Lower leg skin (tissue), 4 donors: ENCODE measurements around the gene ATP5ME. TPM values are rescaled to one million over a fixed set of nuclear protein-coding genes. Genes with fewer than 3 reads are reported as not detected.

Source experiments
- DNase-seq, 2 donors: peaks; one replicate each; pipeline ENCODE4 v3.0.0-alpha.2; 2019; ENCODE audit warnings: low spot score in 2 of 2
- H3K4me3 ChIP-seq: fragments of 200-600 bp; sonication (generic); 2 replicates; pipeline ENCODE4 v1.5.1; 2017; ENCODE audit warnings: mild to moderate bottlenecking, low read depth; ENCODE audit not compliant: poor library complexity, severe bottlenecking
- POLR2A ChIP-seq, 2 donors: fragments of 450-650 bp; IDR thresholded peaks; one replicate each; pipeline ENCODE4 v1.6.1; 2016 to 2017; ENCODE audit warnings: antibody characterized with exemption in 2 of 2, mild to moderate bottlenecking in 1 of 2, moderate library complexity in 1 of 2
- WGBS, 2 donors: methylation state at CpG; one replicate each; pipeline ENCODE4 v1.1.5; 2018; 5-methylcytosine and 5-hydroxymethylcytosine counted together
- intact Hi-C: fragments of 100-400 bp; cut with DNase I; formaldehyde crosslinking; loops from one replicate; pipeline ENCODE4 v1.15.0; 2023; ENCODE audit warnings: low total_unique reads
- total RNA-seq, 4 donors: library from RNA; depleted of rRNA; stranded (reverse); fragments of >200 nt; gene quantifications; one replicate each; pipeline ENCODE4 v1.1.0, GENCODE V29; 2016
- TF ChIP-seq, protein P1 (sequence below), 3 donors: fragments of 450-650 bp; IDR thresholded peaks; one replicate each; pipeline ENCODE4 v1.5.1; 2016; ENCODE audit warnings: antibody characterized with exemption in 3 of 3, mild to moderate bottlenecking in 3 of 3, moderate library complexity in 2 of 3

The ATP5ME gene, protein sequence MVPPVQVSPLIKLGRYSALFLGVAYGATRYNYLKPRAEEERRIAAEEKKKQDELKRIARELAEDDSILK
- total RNA-seq = 100 to 1,000 TPM in 3 of 4 donors, 10 to 100 TPM in 1; 38.2 to 172 (median 140) TPM

DNA sequence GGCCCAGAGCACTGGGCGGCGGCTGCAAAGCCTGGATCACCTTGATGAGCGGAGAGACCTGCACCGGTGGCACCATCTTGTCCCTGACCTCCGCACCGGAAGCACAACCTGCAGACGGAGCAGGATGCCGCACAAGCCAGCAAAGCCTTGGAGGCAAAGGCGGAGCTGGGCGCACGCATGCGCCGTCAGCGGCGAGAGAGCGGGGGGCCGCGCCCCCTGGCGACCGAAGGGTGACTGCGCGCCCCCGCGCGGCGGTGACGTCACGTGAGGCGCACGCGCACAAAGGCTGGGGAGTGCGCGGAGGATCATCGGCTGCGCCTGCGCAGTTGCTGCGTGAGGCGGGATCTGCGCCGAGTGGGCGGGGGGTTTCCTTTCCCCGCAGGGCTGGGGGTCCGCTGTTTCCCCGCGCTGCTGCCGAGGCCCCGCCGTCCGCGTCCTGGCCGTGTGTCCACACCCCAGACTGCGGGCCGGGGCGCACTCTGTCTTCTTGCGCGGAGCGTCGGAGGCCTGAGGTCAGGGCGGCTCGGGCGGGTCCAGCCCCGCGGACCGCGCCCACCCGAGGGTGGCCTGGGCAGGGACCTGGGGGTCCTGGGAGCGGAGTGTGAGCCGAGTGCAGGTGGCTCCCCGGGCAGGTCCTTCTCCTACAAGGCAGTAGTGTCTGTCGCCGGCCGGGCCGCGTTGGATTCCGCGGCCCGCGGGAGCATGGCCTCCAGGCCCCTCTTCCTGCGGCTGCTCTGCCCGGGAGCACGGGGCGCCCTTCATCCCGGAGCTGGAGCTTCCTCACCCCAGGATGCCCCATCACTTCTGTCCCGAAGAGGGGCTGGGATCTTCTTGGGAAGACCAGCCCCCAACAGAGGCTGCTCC lies at the start of gene ATP5ME, which contains the start of gene MYL5:
Gene ATP5ME, minus strand, starts transcription at position 105 of the 864 bp plus-strand sequence. Its CDS starts 29 bp downstream, at position 76.
Gene MYL5, plus strand, starts transcription at position 371 of the 864 bp plus-strand sequence. CDS start 3,485 bp downstream, outside the sequence.
- DNase-seq = peak; percentile 95 to 99
- WGBS, 2 donors = 0% methylated on average over 32 to 34 of the region's 84 CpGs
- intact Hi-C loops = no loop called here
- peak within 1 kb of the TSS; percentile 72 for H3K4me3 ChIP-seq
- TF ChIP-seq, protein P1, sequence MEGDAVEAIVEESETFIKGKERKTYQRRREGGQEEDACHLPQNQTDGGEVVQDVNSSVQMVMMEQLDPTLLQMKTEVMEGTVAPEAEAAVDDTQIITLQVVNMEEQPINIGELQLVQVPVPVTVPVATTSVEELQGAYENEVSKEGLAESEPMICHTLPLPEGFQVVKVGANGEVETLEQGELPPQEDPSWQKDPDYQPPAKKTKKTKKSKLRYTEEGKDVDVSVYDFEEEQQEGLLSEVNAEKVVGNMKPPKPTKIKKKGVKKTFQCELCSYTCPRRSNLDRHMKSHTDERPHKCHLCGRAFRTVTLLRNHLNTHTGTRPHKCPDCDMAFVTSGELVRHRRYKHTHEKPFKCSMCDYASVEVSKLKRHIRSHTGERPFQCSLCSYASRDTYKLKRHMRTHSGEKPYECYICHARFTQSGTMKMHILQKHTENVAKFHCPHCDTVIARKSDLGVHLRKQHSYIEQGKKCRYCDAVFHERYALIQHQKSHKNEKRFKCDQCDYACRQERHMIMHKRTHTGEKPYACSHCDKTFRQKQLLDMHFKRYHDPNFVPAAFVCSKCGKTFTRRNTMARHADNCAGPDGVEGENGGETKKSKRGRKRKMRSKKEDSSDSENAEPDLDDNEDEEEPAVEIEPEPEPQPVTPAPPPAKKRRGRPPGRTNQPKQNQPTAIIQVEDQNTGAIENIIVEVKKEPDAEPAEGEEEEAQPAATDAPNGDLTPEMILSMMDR (IDR thresholded peaks at IDR 0.05) = peak in 1 of 3 donors; percentile 64
- TF ChIP-seq POLR2A (IDR thresholded peaks at IDR 0.05) = peak in 1 of 2 donors; percentile 54

DNA sequence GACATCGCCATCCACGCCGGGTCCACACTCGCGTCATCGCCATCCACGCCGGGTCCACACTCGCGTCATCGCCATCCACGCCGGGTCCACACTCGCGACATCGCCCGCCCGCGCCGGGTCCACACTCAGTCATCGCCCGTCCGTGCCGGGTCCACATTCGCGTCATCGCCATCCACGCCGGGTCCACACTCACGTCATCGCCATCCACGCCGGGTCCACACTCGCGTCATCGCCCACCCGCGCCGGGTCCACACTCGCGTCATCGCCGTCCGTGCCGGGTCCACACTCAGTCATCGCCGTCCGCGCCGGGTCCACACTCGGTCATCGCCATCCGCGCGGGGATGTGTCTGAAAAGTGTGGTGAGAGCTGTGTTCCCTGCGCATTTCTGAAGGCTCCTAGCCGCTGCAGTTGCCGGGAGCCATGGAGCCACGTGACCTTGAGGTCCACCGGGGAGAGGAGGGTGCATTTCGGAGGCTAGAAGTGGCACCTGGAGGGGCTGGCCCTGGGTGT lies 48.8 kb upstream of the ATP5ME start:
- intact Hi-C loops = no loop called here
- 96 to 97% methylated on average over 61 of the region's 61 CpGs for WGBS, 2 donors
- DNase-seq = no peak
- no peak overlapping the region for H3K4me3 ChIP-seq
- TF ChIP-seq, protein P1 (IDR thresholded peaks at IDR 0.05) = no peak
- no peak for TF ChIP-seq POLR2A (IDR thresholded peaks at IDR 0.05)

DNA sequence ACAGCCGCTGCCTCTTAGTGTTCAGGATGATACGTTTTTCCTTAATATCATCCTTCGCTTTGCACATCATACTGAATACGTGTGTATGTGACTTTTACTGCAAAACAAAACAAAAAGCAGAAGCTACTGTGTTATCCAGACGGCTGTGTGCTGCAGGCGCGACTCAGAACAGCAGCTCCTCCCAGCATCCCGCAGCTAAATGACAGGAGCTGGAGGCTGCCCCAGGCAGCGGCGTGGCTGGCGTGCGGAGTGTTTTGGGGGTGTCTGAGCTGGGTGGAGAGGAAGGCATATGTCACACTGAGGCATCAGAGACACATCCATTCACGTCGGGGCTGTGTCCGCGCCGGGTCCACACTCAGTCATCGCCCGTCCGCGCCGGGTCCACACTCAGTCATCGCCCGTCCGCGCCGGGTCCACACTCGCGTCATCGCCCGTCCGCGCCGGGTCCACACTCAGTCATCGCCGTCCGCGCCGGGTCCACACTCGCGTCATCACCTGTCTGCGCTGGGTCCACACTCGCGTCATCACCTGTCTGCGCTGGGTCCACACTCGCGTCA lies 48.2 kb upstream of the ATP5ME start:
- TF ChIP-seq, protein P1 (IDR thresholded peaks at IDR 0.05) = no peak
- TF ChIP-seq POLR2A (IDR thresholded peaks at IDR 0.05) = no peak
- intact Hi-C loops = no loop called here
- WGBS, 2 donors = 88% methylated on average over 47 of the region's 47 CpGs
- no peak overlapping the region for H3K4me3 ChIP-seq
- no peak for DNase-seq

DNA sequence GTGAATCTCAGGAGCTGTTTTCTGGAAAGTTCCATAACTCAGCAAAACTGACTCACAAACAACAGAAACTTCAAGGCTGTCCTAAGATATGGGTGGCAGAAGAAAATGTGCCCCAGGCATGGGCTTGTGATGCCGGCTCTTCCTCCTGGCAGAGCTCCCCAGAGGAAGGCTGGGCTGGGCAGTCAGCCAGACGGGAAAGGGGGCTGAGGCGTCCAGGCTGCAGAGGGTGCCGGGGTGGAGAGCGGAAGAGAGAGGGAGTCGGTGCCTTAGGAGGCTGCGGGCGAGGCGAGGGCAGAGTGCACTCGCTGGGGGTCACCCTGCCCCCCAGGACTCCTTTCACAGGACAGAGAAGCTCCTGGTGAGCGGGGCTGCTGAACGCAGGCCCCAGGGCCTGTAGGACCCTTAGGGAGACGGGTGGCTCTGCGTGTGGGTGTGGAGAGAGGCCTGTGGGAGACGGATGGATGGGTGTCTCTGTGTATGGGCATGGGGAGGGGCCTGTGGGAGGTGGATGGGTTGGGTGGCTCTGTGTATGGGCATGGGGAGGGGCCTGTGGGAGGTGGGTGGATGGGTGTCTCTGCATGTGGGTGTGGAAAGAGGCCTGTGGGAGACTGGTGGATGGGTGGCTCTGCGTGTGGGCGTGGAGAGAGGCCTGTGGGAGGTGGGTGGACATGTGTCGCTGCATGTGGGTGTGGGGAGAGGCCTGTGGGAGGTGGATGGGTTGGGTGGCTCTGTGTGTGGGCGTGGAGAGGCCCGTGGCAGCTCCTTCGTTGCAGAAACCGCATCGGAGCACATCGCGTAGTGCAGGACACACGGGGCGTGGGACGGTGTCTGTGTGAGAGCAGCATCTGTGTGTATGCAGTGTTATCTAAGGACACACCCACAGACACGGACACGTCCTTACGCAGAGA lies 47.4 kb upstream of the ATP5ME start:
- DNase-seq = peak in 1 of 2 donors; percentile 46
- intact Hi-C loops = no loop called here
- no peak overlapping the region for H3K4me3 ChIP-seq
- 36 to 40% methylated on average over 31 of the region's 31 CpGs for WGBS, 2 donors
- TF ChIP-seq, protein P1 (IDR thresholded peaks at IDR 0.05) = no peak
- TF ChIP-seq POLR2A (IDR thresholded peaks at IDR 0.05) = no peak
